ENCODE measurements around the gene ETV7. TPM values are rescaled to one million over a fixed set of nuclear protein-coding genes. Genes with fewer than 3 reads are reported as not detected.

Gene ETV7
- total and polyA plus RNA-seq, 4 donors: 0.17 to 0.84 (median 0.36) TPM

DNA sequence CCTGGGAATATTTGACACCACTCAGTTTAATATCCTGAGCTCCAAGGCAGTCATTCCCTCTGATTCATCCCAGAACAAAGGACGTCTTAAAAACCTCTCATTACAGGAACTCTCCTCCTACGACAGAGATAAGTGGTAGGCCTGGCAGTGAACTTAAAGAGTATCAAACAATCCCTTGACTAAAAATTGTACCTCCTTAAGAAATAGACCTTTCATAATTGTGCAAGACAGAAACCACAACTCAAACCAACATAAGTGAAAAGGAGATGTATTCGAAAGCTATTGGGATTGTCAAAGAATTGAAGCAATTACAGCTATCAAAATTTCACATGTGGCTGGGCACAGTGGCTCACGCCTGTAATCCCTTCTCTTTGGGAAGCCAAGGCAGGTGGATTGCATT lies 31.6 kb downstream of the ETV7 start:
- Histone ChIP-seq H3K4me1 (ENCODE audit: control insufficient read depth in 4 of 4, insufficient read depth in 4 of 4, low read length in 3 of 4) (peaks cover 0 to 2% (median 0%) of the 10 kb centered on the region in 4 donors), H3K9me3 (ENCODE audit: control insufficient read depth in 4 of 4, low read length in 3 of 4) (no peaks in the 10 kb centered on the region), H3K9ac (ENCODE audit: low read depth in 1 of 2, low read length in 2 of 2) (no peak overlapping the region), H3K27me3 (ENCODE audit: control insufficient read depth in 4 of 4, insufficient read depth in 4 of 4, low read length in 3 of 4) (no peaks in the 10 kb centered on the region), H3K4me3 (ENCODE audit: low read depth in 1 of 3, low read length in 3 of 3) (no peak overlapping the region), H3K36me3 (ENCODE audit: control insufficient read depth in 4 of 4, insufficient read depth in 3 of 4, low read depth in 1 of 4, low read length in 3 of 4) (no peaks in the 10 kb centered on the region), H3K27ac (ENCODE audit: low read depth in 1 of 2, low read length in 2 of 2) (no peak overlapping the region)
- no peak for DNase-seq (ENCODE audit: low spot score)
- no peak for TF ChIP-seq JUND (IDR thresholded peaks at IDR 0.05)
- no peak for TF ChIP-seq EGR1 (IDR thresholded peaks at IDR 0.05; ENCODE audit: low read depth in 2 of 2)
- TF ChIP-seq RXRA (IDR thresholded peaks at IDR 0.05): no peak
- no peak for TF ChIP-seq FOXA2 (IDR thresholded peaks at IDR 0.05)
- TF ChIP-seq FOXA1 (IDR thresholded peaks at IDR 0.05): no peak
- TF ChIP-seq, protein P1, sequence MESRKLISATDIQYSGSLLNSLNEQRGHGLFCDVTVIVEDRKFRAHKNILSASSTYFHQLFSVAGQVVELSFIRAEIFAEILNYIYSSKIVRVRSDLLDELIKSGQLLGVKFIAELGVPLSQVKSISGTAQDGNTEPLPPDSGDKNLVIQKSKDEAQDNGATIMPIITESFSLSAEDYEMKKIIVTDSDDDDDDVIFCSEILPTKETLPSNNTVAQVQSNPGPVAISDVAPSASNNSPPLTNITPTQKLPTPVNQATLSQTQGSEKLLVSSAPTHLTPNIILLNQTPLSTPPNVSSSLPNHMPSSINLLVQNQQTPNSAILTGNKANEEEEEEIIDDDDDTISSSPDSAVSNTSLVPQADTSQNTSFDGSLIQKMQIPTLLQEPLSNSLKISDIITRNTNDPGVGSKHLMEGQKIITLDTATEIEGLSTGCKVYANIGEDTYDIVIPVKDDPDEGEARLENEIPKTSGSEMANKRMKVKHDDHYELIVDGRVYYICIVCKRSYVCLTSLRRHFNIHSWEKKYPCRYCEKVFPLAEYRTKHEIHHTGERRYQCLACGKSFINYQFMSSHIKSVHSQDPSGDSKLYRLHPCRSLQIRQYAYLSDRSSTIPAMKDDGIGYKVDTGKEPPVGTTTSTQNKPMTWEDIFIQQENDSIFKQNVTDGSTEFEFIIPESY (IDR thresholded peaks at IDR 0.05): no peak
- TF ChIP-seq, protein P2, sequence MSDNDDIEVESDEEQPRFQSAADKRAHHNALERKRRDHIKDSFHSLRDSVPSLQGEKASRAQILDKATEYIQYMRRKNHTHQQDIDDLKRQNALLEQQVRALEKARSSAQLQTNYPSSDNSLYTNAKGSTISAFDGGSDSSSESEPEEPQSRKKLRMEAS (IDR thresholded peaks at IDR 0.05): no peak
- no peak for TF ChIP-seq RAD21 (IDR thresholded peaks at IDR 0.05)
- TF ChIP-seq HNF4A (conservative IDR thresholded peaks at IDR 0.05): no peak
- no peak for TF ChIP-seq REST (IDR thresholded peaks at IDR 0.05)
- no peak for TF ChIP-seq YY1 (IDR thresholded peaks at IDR 0.05)
- TF ChIP-seq SP1 (IDR thresholded peaks at IDR 0.05): no peak
- no peak for TF ChIP-seq NR2F2 (IDR thresholded peaks at IDR 0.05)
- whole genome bisulfite sequencing: 79% methylated on average over 4 of the region's 4 CpGs

GRCh38 chr6:36353411-36353915 lies 34.0 kb downstream of the ETV7 start:
- H3K36me3 ChIP-seq (ENCODE audit: control insufficient read depth in 4 of 4, insufficient read depth in 3 of 4, low read depth in 1 of 4, low read length in 3 of 4): no peaks in the 10 kb centered on the region
- no peak overlapping the region for H3K9ac ChIP-seq (ENCODE audit: low read depth in 1 of 2, low read length in 2 of 2)
- TF ChIP-seq RAD21 (IDR thresholded peaks at IDR 0.05) (no peak), JUND (IDR thresholded peaks at IDR 0.05) (no peak), TAF1 (conservative IDR thresholded peaks at IDR 0.05) (no peak), GABPA (IDR thresholded peaks at IDR 0.05 in 1 of 2, conservative IDR thresholded peaks at IDR 0.05 in 1 of 2) (no peak), SP1 (IDR thresholded peaks at IDR 0.05) (no peak), HNF4G (IDR thresholded peaks at IDR 0.05) (no peak), EGR1 (IDR thresholded peaks at IDR 0.05; ENCODE audit: low read depth in 2 of 2) (no peak), NR2F2 (IDR thresholded peaks at IDR 0.05) (no peak), FOXA2 (IDR thresholded peaks at IDR 0.05) (no peak), REST (IDR thresholded peaks at IDR 0.05) (no peak), CTCF (IDR thresholded peaks at IDR 0.05; ENCODE audit: low read depth, low read length, missing input control) (no peak), HNF4A (conservative IDR thresholded peaks at IDR 0.05) (no peak), FOXA1 (IDR thresholded peaks at IDR 0.05) (no peak), YY1 (IDR thresholded peaks at IDR 0.05) (no peak), RXRA (IDR thresholded peaks at IDR 0.05) (no peak)
- TF ChIP-seq, protein P2 (IDR thresholded peaks at IDR 0.05): no peak
- TF ChIP-seq, protein P1 (IDR thresholded peaks at IDR 0.05): no peak
- 86% methylated on average over 4 of the region's 4 CpGs for WGBS
- DNase-seq (ENCODE audit: low spot score): no peak
- no peaks in the 10 kb centered on the region for H3K9me3 ChIP-seq (ENCODE audit: control insufficient read depth in 4 of 4, low read length in 3 of 4)
- H3K4me1 ChIP-seq (ENCODE audit: control insufficient read depth in 4 of 4, insufficient read depth in 4 of 4, low read length in 3 of 4): no peaks in the 10 kb centered on the region
- H3K4me3 ChIP-seq (ENCODE audit: low read depth in 1 of 3, low read length in 3 of 3): no peak overlapping the region
- H3K27ac ChIP-seq (ENCODE audit: low read depth in 1 of 2, low read length in 2 of 2): no peak overlapping the region
- H3K27me3 ChIP-seq (ENCODE audit: control insufficient read depth in 4 of 4, insufficient read depth in 4 of 4, low read length in 3 of 4): no peaks in the 10 kb centered on the region

Measured in liver (tissue), 9 donors.